ENCODE results near the gene TOE1. TPM values are rescaled to one million over a fixed set of nuclear protein-coding genes. Genes with fewer than 3 reads are reported as not detected.

TOE1 gene
- total and polyA plus RNA-seq, 10 donors: 8.7 to 12.6 (median 11.6) TPM

GRCh38 chr1:45329445-45329844, 10.5 kb upstream of the TOE1 start:
- Histone ChIP-seq H3K9me3 (no peaks in the 10 kb centered on the region), H3K36me3 (peaks cover 0 to 59% (median 39%) of the 10 kb centered on the region in 6 donors), H3K4me1 (peaks cover 12 to 39% (median 34%) of the 10 kb centered on the region in 6 donors), H3K4me3 (no peak overlapping the region), H3K27me3 (replicated peaks in 1 of 7) (peaks cover 0 to 8% (median 0%) of the 10 kb centered on the region in 7 donors), H3K27ac (no peak overlapping the region)
- 80 to 94% (median 87%) methylated on average over 4 of the region's 4 CpGs for WGBS, 5 donors
- DNase-seq: no peak
- TF ChIP-seq POLR2A (IDR thresholded peaks at IDR 0.05) (no peak), CTCF (IDR thresholded peaks at IDR 0.05 in 8 of 11, conservative IDR thresholded peaks at IDR 0.05 in 3 of 11) (no peak), POLR2AphosphoS5 (IDR thresholded peaks at IDR 0.05) (no peak)
- intact Hi-C loops (cut with DNase I; ENCODE audit: low total_unique reads): no loop called here

GRCh38 chr1:45331436-45332345, 8.3 kb upstream of the TOE1 start:
- TF ChIP-seq CTCF (IDR thresholded peaks at IDR 0.05 in 8 of 11, conservative IDR thresholded peaks at IDR 0.05 in 3 of 11): no peak
- no peak for TF ChIP-seq POLR2A (IDR thresholded peaks at IDR 0.05)
- TF ChIP-seq POLR2AphosphoS5 (IDR thresholded peaks at IDR 0.05): no peak
- Histone ChIP-seq H3K4me3 (no peak overlapping the region), H3K27ac (no peak overlapping the region), H3K9me3 (no peaks in the 10 kb centered on the region), H3K27me3 (replicated peaks in 1 of 7) (peaks cover 0 to 8% (median 0%) of the 10 kb centered on the region in 7 donors), H3K36me3 (peaks cover 0 to 59% (median 39%) of the 10 kb centered on the region in 6 donors), H3K4me1 (peaks cover 15 to 30% (median 26%) of the 10 kb centered on the region in 6 donors)
- WGBS, 5 donors: 93 to 96% (median 94%) methylated on average over 8 to 18 of the region's 18 CpGs
- no peak for DNase-seq
- intact Hi-C loops (cut with DNase I; ENCODE audit: low total_unique reads): no loop called here

- WGBS, 5 donors: 90 to 99% (median 98%) methylated on average over 8 to 10 of the region's 10 CpGs
- intact Hi-C loops (cut with DNase I; ENCODE audit: low total_unique reads): no loop called here
- H3K9me3 ChIP-seq: no peaks in the 10 kb centered on the region
- DNase-seq: no peak
- H3K36me3 ChIP-seq: peaks cover 0 to 59% (median 39%) of the 10 kb centered on the region in 6 donors
- TF ChIP-seq POLR2AphosphoS5 (IDR thresholded peaks at IDR 0.05) (no peak), CTCF (IDR thresholded peaks at IDR 0.05 in 8 of 11, conservative IDR thresholded peaks at IDR 0.05 in 3 of 11) (no peak), POLR2A (IDR thresholded peaks at IDR 0.05) (no peak)
- peaks cover 8 to 26% (median 20%) of the 10 kb centered on the region in 6 donors for H3K4me1 ChIP-seq
- no peak overlapping the region for H3K27ac ChIP-seq
- peaks cover 0 to 6% (median 0%) of the 10 kb centered on the region in 7 donors for H3K27me3 ChIP-seq (replicated peaks in 1 of 7)
- no peak overlapping the region for H3K4me3 ChIP-seq
These were observed 7.6 kb upstream of the TOE1 start for GRCh38 chr1:45332346-45332720.
